Measurements from ENCODE around the gene ATP13A1.
"Not testable (repeated sequence)": the region's sequence is repeated elsewhere in the genome, so short reads cannot be mapped to it uniquely, and the experiment has no call there.

Gene ATP13A1

DNA sequence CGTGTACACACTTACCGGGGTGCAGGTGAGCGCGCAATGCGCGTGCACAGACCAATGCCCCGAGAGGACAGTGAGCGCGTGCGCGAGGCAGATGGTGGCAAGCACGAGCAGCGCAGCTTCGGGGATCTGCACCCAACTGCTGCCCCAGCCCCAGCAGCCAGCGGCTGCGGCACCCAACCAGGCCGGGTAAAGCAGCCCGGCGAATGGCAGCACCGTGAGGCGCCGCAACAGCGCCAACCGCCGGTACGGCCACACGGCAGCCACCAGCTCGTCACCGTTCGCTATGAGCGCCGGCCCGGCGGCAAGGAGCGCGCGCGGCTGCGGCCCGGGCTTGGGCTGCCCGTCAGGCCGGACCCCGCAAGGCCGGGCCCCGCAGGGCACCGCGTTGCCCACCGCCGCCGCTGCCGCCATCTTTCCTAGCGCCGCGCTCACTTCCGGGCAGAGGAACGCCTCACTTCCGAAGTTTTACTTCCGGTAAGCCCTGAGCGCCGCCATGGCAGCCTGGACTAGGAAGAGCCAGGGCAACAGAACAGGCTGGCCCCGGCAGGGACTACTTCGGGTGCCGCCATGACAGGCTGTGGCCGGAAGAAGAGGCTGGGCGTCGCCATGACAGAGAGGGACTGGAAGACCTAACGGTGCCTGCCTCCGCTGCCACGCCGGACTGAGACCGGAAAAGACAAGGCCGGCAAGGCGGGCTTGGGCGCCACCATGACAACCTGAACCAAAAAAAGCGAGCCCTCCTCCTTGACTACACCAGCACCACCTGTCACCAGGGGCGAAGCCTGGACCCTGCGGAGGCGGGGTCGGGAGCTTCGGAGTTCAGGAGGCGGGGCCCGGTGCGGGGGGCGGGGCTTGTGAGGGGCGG, at the start of gene ATP13A1:
TSS of gene ATP13A1 (minus strand) at position 421 of the 865 bp plus-strand sequence. CDS start at position 411, 10 bp downstream.
- DNase-seq (ENCODE audit: low spot score), result peak; percentile 89

DNA sequence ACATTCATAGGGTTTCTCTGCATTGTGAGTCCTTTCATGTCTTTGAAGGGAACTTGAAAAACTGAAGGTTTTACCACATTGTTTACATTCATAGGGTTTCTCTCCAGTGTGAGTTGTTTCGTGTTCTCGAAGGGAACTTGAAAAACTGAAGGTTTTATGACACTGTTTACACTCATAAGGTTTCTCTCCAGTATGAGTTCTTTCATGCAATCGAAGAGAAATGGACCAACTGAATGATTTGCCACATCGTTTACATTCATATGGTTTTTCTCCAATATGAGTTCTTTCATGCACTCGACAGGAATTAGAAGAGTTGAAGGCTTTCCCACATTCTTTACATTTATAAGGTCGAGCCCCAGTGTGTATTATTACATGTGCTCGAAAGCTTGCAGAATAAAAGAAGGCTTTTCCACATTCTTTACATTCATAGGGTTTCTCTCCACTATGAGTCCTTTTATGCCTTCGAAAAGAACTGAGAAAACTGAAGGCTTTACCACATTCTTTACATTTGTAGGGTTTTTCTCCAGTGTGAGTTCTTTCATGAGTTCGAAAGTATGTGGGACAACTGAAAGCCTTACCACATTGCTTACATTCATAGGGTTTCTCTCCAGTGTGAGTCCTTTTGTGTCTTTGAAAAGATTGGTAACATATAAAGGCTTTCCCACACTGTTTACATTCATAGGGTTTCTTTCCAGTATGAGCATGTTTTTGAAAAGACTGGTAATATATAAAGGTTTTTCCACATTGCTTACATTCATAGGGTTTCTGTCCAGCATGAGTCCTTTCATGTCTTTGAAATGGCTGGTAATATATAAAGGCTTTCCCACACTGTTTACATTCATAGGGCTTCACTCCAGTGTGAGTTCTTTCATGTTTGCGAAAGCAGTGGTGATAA, 48.7 kb upstream of the ATP13A1 start:
- no peak for DNase-seq (ENCODE audit: low spot score)

DNA sequence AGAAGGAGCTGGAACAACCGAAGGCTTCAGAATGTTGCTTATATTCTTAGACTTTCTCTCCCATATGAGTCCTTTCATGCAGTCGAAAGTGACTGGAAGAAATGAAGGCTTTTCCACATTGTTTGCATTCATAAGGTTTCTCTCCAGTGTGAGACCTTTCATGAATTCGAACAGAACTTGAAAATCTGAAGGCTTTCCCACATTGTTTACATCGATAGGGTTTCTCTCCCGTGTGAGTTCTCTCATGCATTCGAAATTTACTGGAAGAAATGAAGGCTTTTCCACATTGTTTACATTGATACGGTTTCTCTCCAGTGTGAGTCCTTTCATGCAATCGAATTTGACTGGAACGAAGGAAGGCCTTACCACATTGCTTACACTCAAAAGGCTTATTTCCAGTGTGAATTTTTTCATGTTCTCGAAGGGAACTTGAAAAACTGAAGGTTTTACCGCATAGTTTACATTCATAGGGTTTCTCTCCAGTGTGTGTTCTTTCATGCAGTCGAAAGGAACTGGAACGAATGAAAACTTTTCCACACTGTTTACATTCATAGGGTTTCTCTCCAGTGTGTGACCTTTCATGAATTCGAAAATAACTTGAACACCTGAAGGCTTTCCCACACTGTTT, 47.9 kb upstream of the ATP13A1 start:
- DNase-seq (ENCODE audit: low spot score), result no peak

DNA sequence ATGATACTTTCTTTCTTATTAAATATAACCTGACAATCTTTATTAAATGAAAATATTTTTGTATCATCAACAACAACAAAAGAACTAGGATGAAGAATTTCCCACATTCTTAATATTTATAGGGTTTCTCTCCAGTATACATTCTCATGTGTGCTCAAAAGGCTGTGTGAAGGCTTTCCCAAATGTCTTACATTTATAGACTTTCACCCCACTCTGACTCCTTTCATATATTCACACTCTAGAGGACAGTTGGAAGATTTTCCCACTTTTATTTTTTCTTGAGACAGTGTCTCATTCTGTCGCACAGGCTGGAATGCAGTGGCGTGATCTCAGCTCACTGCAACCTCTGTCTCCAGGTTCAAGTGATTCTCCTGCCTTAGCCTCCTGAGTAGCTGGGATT, 47.0 kb upstream of the ATP13A1 start:
- DNase-seq (ENCODE audit: low spot score), result no peak

DNA sequence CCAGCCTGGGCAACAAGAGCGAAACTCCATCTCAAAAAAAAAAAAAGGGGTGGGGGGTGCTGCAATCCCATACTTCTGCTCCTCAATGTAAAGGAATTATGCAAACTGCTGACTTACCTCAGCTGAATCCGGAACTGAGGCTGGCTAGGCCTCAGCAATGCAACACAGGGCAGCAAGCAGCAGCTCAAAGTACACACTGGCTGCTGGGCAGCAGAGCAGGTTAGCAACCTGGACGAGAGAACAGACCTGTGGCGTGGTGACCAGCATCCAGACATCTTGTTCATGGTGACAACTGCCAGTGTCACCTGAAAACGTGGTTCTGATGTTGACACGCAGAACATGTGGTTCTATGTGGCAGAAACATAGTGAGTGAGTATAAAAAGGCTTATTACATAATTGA, 41.4 kb upstream of the ATP13A1 start:
- no peak for DNase-seq (ENCODE audit: low spot score)

DNA sequence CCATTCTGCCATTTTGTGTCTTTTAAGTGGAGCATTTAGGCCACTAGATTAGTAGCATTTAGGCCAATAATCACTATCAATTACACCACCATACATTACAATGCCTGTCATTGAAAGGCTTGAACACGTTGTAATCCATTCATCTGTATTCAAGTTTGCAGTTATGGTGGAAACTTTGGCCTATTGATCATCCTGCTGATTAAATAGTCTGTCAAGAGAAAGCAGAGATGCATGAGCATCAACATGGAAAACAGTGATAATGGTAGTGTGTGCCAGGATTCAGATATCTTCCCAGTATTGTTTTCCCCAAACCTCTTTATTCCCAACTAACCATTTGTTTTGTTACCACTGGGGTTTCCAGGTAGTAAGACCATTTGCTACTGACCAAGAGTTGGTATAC, 37.0 kb upstream of the ATP13A1 start:
- DNase-seq (ENCODE audit: low spot score), result not testable (repeated sequence)

DNA sequence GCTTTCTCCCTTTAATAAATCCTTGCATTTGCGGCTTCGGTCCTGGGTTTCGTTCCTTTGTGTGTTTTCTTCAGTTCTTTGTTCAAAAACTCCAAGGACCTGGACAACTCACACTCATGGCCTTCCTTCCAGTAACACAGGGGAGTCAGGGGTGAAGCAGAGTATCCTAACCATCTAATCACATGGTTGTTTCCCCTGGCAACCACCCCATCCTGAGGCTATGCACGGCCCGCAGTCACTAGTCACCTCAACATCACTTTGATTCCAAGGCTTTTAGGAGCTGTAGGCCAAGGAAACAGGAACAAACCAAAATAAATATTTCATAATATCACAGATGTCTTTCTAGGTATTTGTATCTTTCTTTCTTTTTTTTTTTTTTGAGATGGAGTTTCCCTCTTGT, 34.1 kb upstream of the ATP13A1 start:
- no peak for DNase-seq (ENCODE audit: low spot score)

DNA sequence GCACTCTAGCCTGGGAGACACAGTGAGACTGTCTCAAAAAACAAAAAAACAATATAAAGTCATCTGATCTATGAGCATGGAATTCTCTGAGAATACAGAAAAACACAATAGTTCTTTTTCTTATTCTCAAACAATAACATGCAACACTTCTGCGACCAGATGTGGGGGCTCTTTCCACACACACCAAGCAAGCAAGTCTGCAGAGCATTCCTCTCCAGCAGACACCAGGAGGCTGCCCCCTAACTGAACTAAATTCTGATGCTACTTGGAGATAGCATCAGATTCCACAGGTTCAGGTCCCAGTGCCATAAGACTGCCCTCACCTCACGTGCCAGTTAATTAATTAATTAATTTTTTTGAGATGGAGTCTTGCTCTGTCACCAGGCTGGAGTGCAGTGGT, 32.9 kb upstream of the ATP13A1 start:
- DNase-seq (ENCODE audit: low spot score), result no peak

DNA sequence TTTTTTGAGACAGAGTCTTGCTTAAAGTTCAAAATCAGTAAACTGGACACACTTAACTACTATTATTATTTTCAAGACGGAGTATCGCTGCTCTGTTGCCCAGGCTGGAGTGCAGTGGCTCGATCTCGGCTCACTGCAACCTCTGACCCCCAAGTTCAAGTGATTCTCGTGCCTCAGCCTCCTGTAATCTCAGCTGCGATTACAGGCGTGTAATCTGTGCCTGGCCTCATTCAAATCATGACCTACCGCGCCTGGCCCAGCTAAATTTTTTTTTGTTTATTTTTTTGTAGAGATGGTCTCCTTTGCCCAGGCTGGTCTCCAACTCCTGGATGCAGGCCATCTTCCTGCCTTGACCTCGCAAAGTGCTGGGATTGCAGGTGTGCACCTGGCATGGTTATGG, 28.2 kb upstream of the ATP13A1 start:
- DNase-seq (ENCODE audit: low spot score), result no peak

DNA sequence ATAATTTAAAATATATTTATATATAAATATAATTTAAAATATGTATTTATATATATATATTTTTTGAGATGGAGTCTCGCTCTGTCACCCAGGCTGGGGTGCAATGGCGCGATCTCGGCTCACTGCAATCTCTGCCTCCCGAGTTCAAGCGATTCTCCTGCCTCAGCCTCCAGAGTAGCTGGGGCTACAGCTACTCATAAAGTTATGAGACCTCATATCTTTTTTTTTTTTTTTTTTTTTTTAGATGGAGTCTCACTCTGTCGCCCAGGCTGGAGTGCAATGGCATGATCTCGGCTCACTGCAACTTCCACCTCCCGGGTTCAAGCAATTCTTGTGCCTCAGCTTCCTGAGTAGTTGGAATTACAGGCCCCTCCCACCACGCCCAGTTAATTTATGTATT, 25.5 kb upstream of the ATP13A1 start:
- DNase-seq (ENCODE audit: low spot score), result not testable (repeated sequence)

DNA sequence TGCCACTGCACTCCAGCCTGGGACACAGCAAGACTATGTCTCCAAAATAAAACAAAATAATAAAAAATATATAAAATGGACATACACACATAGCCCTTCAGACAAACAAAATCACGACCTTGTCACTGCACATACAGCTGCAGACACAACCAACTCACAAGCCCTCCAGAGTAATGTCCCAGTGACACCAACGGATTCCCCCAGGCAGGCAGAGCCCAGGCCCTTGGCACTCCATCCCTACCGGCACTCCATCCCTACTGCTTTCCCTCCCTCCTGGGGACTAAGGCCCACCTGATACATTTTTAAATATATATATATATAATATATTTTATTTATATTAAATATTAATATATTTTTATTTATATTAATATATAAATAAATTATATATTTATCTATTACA, 23.6 kb upstream of the ATP13A1 start:
- no peak for DNase-seq (ENCODE audit: low spot score)

DNA sequence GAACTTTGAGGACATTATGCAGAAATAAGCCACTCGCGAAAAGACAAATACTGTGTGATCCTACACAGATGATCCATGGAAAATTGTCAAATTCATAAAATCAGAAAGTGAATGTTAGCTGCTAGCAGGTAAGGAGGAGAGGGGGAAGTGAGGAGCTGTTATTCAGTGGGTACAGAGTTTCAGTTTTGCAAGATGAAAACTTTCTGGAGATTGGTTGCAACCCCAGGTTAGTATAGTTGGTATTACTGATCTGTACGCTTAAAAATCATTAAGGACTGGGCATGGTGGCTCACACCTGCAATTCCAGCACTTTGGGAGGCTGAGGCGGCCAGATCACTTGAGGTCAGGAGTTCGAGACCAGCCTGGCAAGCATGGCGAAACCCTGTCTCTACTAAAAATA, 23.1 kb upstream of the ATP13A1 start:
- DNase-seq (ENCODE audit: low spot score), result no peak

DNA sequence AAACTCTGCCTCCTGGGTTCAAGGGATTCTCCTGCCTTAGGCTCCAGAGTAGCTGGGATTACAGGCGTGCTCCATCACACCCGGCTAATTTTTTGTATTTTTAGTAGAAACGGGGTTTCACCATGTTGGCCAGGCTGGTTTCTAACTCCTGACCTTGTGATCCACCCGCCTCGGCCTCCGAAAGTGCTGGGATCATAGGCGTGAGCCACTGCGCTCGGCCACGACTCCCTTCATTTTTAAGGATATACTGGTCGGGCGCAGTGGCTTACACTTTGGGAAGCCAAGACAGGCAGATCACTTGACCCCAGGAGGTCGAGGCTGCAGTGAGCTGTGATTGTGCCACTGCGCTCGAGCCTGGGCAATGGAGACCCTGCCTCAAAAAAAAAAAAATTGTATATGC, 22.6 kb upstream of the ATP13A1 start:
- not testable (repeated sequence) for DNase-seq (ENCODE audit: low spot score)

DNA sequence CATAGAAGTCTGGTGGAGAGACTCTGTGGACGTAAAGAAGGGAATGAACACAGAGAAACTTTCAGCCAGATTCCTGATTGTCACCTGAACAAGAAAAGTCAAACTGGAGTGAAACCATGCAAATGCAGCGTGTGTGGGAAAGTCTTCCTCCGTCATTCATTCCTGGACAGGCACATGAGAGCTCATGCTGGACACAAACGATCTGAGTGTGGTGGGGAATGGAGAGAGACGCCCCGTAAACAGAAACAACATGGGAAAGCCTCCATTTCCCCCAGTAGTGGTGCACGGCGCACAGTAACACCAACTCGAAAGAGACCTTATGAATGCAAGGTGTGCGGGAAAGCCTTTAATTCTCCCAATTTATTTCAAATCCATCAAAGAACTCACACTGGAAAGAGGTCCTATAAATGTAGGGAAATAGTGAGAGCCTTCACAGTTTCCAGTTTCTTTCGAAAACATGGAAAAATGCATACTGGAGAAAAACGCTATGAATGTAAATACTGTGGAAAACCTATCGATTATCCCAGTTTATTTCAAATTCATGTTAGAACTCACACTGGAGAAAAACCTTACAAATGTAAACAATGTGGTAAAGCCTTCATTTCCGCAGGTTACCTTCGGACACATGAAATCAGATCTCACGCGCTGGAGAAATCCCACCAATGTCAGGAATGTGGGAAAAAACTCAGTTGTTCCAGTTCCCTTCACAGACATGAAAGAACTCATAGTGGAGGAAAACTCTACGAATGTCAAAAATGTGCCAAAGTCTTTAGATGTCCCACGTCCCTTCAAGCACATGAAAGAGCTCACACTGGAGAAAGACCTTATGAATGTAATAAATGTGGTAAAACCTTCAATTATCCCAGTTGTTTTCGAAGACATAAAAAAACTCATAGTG, 15.9 kb upstream of the ATP13A1 start:
- no peak for DNase-seq (ENCODE audit: low spot score)

DNA sequence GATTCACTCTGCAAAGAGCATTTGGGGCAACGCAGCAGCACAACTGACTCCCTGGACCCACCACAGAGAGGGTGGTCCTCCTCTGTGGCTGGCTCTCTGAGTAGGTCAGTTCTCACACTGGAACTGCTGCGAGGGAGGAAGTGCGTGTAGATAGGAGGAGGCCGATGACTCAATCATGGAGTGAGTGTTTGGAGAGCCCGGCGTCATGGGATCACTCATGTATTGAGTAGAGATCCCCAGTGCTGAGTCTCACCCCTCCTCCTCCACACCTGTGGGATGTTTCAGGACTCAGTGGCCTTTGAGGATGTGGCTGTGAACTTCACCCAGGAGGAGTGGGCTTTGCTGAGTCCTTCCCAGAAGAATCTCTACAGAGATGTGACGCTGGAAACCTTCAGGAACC, 14.1 kb upstream of the ATP13A1 start:
- no peak for DNase-seq (ENCODE audit: low spot score)

DNA sequence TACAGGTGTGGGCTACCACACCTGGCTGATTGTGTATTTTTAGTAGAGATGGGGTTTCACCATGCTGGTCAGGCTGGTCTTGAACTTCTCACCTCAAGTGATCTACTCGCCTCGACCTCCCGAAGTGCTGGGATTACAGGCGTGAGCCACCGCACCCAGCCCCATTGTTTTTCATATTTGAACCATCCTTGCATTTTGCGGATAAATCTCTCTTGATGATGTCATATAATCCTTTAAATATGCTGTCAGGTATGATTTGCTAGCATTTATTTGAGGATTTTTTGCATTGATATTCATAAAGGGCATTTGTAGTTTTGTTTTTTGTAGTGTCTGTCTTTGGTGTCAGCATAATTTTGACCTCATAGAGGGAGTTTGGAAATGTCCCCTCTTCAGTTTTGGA, 10.8 kb upstream of the ATP13A1 start:
- no peak for DNase-seq (ENCODE audit: low spot score)

DNA sequence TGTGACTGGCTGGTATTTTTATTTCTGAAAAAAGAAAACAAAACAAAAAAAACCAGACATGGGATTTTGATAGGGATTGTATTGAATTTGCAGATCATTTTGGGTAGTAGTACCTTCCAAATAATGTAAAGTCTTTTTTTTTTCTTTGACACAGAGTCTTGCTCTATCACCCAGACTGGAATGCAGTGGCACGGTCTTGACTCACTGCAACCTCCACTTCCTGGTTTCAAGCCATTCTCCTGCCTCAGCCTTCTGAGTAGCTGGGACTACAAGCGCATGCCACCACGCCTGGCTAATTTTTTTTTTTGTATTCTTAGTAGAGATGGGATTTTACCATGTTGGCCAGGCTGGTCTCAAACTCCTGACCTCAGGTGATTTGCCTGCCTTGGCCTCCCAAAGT, 9.3 kb upstream of the ATP13A1 start:
- no peak for DNase-seq (ENCODE audit: low spot score)

DNA sequence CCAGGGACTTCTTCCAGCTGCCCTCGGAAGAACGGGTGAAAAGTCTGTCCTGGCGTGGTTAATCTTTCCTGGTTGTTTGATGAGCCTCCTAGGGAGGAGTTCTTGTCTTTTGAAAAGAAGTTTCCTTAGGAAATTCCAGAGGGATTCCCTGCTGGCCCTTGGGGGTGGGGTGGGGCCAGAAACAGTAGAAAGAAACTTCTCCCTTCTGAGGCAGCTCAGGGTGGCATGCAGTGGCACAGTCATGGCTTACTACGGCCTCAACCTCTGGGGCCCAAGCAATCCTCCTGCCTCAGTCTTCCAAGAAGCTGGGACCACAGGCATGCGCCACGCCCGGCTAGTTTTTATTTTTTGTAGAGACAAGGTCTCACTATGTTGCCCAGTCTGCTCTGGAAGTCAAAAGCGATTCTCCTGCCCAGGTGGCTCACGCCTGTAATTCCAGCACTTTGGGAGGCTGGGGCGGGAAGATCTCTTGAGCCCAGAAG, 6.6 kb upstream of the ATP13A1 start:
- DNase-seq (ENCODE audit: low spot score), result peak; percentile 26

DNA sequence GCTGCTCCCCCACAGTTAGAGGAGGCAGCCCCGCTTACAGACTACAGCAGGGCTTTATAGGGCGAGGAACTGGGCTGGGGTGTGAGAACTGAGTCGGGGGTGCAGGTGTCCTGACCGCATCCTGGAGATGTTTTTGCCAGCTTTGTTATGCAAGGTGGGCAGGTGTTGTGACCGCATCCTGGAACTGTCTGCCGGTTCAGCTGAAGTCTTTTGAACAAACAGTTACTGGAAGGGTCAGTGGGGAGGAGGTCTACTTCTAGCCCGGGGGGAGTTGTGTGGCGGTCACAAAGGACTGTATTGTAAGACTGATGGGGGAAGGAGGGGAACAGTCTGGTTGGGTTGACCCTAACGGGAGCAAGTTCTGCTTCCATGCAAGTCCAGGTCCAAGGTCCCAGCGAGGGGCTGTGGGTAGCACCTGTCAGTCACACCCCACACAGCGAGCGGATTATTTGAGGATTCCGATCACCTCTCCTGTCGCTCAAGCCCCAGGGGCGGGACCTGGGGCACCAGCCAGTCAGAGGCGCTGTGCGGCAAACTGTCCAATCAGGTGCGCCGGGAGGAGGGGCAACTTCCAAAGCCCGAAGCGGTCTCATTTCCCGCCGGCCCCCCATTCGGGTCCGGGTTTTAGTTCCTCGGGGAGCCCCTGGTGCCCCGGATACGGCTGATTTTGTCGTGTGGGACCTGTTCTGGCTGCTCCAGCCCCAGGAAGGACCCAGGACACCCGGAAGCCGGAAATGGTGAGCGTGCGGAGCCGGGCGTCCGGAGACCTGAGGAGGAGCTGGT, 4.9 kb upstream of the ATP13A1 start, which contains the start of gene ZNF101:
TSS of gene ZNF101 (plus strand) at position 610 of the 783 bp plus-strand sequence. CDS start at position 735, 125 bp downstream.
- peak; percentile 93 for DNase-seq (ENCODE audit: low spot score)

DNA sequence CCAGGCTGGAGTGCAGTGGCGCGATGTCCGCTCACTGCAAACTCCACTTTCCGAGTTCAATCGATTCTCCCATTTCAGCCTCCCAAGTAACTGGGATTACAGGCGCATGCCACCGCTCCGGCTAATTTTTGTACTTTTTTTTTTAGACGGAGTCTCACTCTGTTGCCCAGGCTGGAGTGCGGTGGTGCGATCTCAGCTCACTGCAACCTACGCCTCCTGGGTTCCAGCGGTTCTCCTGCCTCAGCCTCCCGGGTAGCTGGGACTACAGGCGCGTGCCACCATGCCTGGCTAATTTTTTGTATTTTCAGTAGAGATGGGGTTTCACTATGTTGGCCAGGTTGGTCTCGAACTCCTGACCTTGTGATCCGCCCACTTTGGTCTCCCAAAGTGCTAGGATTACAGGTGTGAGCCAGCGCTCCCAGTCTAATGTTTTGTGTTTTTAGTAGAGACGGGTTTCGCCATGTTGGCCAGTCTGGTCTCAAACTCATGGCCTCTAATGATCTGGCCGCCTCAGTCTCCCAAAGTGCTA, 2.0 kb upstream of the ATP13A1 start:
- not testable (repeated sequence) for DNase-seq (ENCODE audit: low spot score)
